ENCODE data around the gene COL19A1.

DNA sequence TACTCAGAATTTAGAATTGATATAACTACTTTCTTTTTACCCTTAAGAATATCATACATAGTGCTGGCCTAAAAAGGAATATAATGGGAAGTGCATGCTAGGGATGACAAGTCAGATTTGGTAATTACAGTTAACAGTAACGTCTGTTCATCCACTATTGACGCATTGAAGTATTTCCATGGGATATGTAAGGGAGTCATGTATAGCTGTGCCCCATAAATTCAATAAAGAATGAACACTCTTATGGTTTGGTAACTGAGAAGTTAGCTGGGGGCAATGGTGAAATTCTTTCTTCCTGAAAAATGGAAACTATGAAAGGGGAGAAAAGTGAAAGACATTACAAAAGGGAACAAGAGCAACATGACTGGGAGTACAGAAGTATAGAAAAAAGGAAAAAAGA lies 2.6 kb upstream of the COL19A1 start:
- TF ChIP-seq, protein P1, sequence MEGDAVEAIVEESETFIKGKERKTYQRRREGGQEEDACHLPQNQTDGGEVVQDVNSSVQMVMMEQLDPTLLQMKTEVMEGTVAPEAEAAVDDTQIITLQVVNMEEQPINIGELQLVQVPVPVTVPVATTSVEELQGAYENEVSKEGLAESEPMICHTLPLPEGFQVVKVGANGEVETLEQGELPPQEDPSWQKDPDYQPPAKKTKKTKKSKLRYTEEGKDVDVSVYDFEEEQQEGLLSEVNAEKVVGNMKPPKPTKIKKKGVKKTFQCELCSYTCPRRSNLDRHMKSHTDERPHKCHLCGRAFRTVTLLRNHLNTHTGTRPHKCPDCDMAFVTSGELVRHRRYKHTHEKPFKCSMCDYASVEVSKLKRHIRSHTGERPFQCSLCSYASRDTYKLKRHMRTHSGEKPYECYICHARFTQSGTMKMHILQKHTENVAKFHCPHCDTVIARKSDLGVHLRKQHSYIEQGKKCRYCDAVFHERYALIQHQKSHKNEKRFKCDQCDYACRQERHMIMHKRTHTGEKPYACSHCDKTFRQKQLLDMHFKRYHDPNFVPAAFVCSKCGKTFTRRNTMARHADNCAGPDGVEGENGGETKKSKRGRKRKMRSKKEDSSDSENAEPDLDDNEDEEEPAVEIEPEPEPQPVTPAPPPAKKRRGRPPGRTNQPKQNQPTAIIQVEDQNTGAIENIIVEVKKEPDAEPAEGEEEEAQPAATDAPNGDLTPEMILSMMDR (IDR thresholded peaks at IDR 0.05) = no peak
- no peak for TF ChIP-seq ZFX (IDR thresholded peaks at IDR 0.05; ENCODE audit: borderline replicate concordance)
